Right lobe of liver (tissue), 4 donors: ENCODE measurements around the gene ALCAM.

ENCODE experiments used
- POLR2A ChIP-seq: fragments of 450-650 bp; IDR thresholded peaks from one replicate; pipeline ENCODE4 v1.6.1; 2017; ENCODE audit warnings: antibody characterized with exemption, mild to moderate bottlenecking
- TF ChIP-seq, protein P1 (sequence below), 4 donors: fragments of 200-600 bp in 3 of 4; fragments of 450-650 bp in 1 of 4; IDR thresholded peaks; one replicate each; pipeline versions ENCODE4 v1.5.1 to v1.8.0; 2016 to 2022; ENCODE audit warnings: antibody characterized with exemption in 4 of 4, mild to moderate bottlenecking in 2 of 4
- donor health status: DM: no; HTN: no; CAD: no.
- donor health status: DM: no; HTN: no; CAD: no.
- donor health status: DM: no; HTN: yes; CAD: no.

DNA sequence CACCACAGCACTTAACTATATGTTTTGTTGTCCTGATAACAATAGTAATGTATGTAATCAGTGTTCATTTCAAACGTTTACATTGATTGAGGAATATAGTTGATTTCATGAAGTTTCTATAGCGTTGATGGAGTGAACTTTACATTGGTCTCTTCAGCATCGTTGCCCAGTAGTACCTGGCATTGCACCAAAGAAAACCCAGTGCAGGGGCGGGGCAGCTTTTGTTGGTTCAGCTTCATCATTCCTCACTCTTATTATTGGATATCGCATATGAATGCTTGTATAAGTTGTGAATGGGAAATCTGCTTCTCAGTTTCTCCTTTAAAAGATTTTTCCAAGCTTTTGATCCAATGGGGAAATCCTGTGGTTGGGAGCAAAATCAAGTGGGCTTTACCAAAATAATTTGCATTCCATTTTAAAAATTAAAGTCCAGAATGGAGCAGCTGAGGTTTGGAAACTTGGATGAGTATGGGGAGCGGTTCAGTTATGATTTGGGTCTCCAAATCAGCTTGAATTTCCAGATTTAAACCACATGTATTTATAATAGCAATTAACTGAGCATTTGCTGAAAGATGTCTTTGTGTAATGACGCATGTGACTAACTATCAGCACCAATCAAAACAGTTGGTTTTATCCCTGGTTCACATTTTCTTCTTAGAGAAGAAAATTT lies 213.7 kb downstream of the ALCAM start:
- TF ChIP-seq, protein P1, sequence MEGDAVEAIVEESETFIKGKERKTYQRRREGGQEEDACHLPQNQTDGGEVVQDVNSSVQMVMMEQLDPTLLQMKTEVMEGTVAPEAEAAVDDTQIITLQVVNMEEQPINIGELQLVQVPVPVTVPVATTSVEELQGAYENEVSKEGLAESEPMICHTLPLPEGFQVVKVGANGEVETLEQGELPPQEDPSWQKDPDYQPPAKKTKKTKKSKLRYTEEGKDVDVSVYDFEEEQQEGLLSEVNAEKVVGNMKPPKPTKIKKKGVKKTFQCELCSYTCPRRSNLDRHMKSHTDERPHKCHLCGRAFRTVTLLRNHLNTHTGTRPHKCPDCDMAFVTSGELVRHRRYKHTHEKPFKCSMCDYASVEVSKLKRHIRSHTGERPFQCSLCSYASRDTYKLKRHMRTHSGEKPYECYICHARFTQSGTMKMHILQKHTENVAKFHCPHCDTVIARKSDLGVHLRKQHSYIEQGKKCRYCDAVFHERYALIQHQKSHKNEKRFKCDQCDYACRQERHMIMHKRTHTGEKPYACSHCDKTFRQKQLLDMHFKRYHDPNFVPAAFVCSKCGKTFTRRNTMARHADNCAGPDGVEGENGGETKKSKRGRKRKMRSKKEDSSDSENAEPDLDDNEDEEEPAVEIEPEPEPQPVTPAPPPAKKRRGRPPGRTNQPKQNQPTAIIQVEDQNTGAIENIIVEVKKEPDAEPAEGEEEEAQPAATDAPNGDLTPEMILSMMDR (IDR thresholded peaks at IDR 0.05) = no peak
- no peak for TF ChIP-seq POLR2A
